GM18517 (cell line): ENCODE measurements around the gene TRRAP.
"Not testable (repeated sequence)": the region's sequence is repeated elsewhere in the genome, so short reads cannot be mapped to it uniquely, and the experiment has no call there.

ENCODE experiments used
- ATAC-seq: cut with Tn5 transposase; IDR thresholded peaks from one replicate; pipeline ENCODE4 v1.9.1; 2021; ENCODE audit warnings: mild to moderate bottlenecking, moderate library complexity; ENCODE audit not compliant: unreplicated experiment

The TRRAP gene

GRCh38 chr7:98864731-98865453 lies 13.4 kb upstream of the TRRAP start:
- no peak for ATAC-seq

DNA sequence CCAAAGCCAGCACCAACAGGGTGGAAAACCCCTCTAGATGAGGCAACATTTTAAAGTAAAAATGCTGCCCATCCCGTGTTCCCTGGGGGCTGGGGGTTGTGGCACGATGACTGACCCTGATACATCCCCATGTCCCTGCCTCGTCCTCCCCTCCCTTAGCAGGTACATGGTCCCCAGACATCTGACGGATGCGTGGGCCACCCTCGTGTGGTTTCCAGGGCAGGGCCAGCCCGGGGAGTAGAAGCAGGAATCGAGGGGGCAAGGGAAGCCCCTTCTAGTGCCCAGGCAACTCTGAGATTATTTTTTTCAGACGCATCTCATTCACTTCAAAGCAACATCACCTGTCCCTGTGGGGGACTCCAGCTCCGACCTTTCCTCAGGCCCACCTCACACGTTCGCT lies 12.0 kb upstream of the TRRAP start:
- ATAC-seq = no peak

DNA sequence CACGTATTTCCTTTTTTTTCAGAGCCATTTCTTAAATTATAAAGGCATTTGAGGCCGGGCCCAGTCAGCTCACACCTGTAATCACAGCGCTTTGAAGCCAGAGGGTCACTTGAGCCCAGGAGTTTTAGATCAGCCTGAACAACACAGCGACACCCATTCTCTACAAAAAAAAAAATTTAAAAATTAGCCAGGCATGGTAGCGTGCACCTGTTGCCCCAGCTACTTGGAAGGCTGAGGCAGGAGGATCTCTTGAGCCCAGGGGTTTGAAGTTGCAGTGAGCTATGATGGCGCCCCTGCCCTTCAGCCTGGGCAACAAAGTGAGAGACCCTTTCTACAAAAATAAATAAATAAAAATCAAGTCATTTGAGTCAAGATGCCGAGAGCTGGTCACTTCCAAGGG lies 11.6 kb upstream of the TRRAP start:
- no peak for ATAC-seq

GRCh38 chr7:98868450-98868849 lies 9.9 kb upstream of the TRRAP start:
- ATAC-seq = no peak

GRCh38 chr7:98869027-98869596 lies 9.2 kb upstream of the TRRAP start:
- no peak for ATAC-seq

DNA sequence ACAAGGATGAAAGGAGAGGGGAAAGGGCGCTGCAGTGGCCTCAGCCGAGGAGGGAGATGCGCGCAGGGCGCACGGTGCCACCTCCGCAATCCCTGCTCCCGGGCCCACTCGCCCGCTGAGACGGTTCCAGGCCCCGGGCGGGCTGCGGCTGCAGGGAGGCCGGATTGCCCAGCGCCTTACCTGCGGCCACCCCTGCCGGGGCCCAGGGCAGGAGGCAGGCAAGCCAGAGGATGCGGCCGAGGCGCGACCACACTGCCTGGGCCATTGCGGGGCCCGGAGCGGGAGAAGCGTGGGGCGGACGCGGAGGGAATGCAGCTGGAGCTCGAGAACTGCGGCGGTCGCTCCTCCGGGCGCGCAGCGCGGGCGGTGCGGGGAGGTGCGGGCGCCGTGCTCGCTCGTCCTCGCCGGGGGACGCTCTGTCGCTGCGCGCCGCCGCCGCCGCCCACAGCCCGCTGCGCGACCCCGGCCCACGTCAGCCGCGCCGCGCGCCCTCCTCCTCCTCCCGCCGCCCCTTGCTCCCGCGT lies 8.7 kb upstream of the TRRAP start, which contains the start of gene TMEM130:
TMEM130 (minus strand) TSS at position 418 of the 524 bp plus-strand sequence; CDS start at position 265, 153 bp downstream.
- no peak for ATAC-seq

GRCh38 chr7:98870121-98870651 lies 8.1 kb upstream of the TRRAP start:
- ATAC-seq = no peak

GRCh38 chr7:98870807-98871491 lies 7.4 kb upstream of the TRRAP start:
- no peak for ATAC-seq

- no peak for ATAC-seq
Measured at GRCh38 chr7:98872328-98872924, 5.9 kb upstream of the TRRAP start.

GRCh38 chr7:98873610-98874009 lies 4.7 kb upstream of the TRRAP start:
- not testable (repeated sequence) for ATAC-seq

- no peak for ATAC-seq
Measured at GRCh38 chr7:98874942-98875341, 3.4 kb upstream of the TRRAP start.

GRCh38 chr7:98875501-98875900 lies 2.8 kb upstream of the TRRAP start:
- ATAC-seq = no peak

DNA sequence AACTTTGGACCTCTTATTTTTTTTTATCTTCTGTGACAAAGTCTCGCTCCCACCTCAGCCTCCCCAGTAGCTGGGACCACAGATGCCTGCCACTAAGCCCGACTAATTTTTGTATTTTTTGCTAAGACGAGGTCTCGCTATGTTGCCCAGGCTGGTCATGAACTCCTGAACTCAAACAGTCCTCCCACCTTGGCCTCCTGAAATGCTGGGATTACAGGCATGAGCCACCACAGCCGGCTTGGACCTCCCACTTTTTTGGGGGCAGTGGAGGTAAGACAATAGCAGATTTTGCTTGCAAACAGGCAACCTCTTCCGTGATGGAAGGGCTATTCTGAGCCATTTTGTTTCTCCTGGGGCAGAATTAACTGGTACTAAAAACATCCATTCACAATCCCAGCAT lies 1.2 kb upstream of the TRRAP start:
- ATAC-seq = no peak

- ATAC-seq = no peak
Measured at GRCh38 chr7:98877692-98878364, 504 bp upstream of the TRRAP start.

- peak; percentile 83 for ATAC-seq
Measured at GRCh38 chr7:98879198-98879978, 1.1 kb downstream of the TRRAP start.

DNA sequence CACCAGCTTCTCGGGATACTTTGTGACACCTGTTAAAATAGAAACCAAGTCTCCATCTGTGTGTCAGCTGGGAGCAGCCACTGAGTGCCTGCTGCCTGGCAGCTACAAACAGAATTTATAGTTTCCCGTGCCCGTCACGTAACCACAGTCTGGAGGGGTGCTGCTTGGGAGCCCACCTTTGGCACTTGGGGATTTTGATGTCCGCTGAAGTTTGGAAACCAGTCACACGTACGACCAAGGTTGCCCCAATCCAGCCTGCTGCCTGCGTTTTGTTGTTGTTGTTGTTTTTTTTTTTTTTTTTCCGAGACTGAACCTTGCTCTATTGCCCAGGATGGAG lies 1.6 kb downstream of the TRRAP start:
- no peak for ATAC-seq

DNA sequence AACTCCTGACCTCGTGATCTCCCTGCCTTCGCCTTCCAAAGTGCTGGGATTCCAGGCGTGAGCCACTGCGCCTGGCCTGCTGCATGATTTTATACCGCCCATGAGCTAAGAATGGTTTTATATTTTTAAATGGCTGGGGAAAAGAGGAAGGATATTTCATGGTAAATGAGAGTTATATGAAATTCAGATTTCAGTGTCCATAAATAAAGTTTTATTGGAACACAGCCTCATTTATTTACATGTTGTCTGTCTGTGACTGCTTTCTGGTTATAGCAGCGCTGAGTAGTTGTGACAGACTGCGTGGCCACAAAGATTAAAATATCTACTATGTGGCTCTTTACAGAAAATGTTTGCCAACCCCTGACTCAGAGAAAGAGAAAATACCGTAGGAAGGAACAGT lies 2.2 kb downstream of the TRRAP start:
- ATAC-seq = no peak

DNA sequence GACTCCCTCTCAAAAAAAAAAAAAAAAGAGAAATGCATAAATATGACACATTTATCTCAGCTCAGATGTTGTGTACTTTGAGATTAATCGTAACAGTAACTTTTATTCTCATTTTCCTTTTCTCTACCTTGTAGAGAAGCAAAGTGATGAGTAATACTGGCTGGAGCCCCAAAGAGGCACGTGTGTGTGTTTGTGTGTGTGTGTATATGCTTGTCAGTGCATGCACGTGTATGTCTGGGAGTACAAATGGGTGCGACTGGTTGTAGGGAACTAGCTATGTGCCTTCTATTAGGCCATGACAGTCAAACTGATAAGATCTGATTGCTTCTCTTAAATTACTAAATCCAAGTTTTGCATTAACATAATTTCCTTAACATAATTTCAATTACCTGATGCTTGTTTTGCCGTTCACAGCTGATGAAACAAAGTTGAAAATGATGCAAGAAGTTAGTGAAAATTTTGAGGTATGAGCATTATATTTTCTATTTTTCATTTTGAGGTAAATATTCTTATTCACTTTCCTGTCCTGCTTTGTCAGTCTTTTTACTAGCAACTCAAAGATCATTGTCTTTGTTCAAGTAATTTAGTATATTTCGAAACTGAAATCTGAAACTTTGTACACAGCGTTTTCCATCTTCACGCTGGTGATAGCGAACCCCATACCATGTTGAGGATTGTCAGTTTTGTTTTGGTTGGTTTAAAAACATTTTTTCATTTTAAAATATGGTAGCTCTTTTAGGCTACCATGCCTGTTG lies 3.4 kb downstream of the TRRAP start:
- ATAC-seq = no peak

- no peak for ATAC-seq
Measured at GRCh38 chr7:98884416-98884815, 6.1 kb downstream of the TRRAP start.
